Skeletal muscle tissue (tissue), 4 donors: Measurements from ENCODE around the gene MRGPRE. TPM values are rescaled to one million over a fixed set of nuclear protein-coding genes. Genes with fewer than 3 reads are reported as not detected.

Experiments used
- H3K27ac ChIP-seq: one replicate; pipeline ENCODE4 v1.7.0; 2013; ENCODE audit warnings: mild to moderate bottlenecking, low read depth, low read length, inconsistent platforms
- H3K27me3 ChIP-seq, 3 donors: one replicate each; pipeline ENCODE4 v1.7.0; 2013; ENCODE audit warnings: low read length in 3 of 3; ENCODE audit not compliant: control insufficient read depth in 3 of 3, insufficient read depth in 3 of 3
- H3K36me3 ChIP-seq, 3 donors: one replicate each; pipeline ENCODE4 v1.7.0; 2013; ENCODE audit warnings: low read length in 3 of 3; ENCODE audit not compliant: control insufficient read depth in 3 of 3, insufficient read depth in 3 of 3
- H3K4me1 ChIP-seq, 3 donors: one replicate each; pipeline ENCODE4 v1.7.0; 2013; ENCODE audit warnings: low read length in 3 of 3, mild to moderate bottlenecking in 3 of 3; ENCODE audit not compliant: control insufficient read depth in 3 of 3, insufficient read depth in 3 of 3
- H3K4me3 ChIP-seq, 3 donors: one replicate each; pipeline ENCODE4 v1.7.0; 2013; ENCODE audit warnings: low read length in 3 of 3
- H3K9ac ChIP-seq, 3 donors: one replicate each; pipeline ENCODE4 v1.7.0; 2013; ENCODE audit warnings: low read length in 3 of 3, mild to moderate bottlenecking in 3 of 3, moderate library complexity in 2 of 3, low read depth in 1 of 3
- H3K9me3 ChIP-seq, 3 donors: one replicate each; pipeline ENCODE4 v1.7.0; 2013; ENCODE audit warnings: low read length in 3 of 3; ENCODE audit not compliant: control insufficient read depth in 3 of 3
- total RNA-seq: library from RNA; depleted of rRNA; stranded (reverse); fragments of >200 nt; gene quantifications from one replicate; pipeline ENCODE4 v1.2.3, GENCODE V29; 2014
- donor health status: Osteomylitis.

MRGPRE gene
- total RNA-seq, 1 donor from 2014 or later: not detected

DNA sequence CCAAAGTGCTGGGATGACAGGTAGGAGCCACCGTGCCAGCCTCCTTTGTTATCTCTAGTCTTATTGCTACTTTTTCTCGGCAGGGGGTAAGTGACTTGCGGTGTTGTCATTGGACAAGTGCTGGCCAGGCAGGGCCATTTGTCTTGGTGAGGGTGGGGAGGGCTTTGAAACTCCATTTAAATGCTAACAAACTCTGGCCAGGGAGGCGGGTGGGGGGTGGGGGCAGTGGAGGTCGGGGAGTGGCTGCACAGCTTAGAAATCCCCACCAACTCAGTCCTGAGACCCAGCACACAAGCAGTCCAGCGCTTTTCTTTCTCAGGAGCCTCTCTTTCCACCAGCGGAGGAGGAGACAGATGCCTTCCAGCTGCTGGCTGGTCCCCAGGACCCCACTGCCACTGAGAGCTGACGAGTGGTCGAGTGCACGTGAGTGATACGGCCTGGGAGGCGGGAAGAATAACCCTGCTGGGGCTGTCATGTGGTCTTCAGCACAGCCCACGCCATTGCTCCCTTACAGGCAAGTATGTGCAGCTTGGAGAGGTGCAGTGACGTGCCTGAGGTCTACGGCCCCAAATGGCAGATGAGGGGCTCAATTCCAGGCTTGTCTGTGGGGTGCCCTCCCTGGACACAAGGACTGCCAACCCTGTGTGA, 42.9 kb downstream of the MRGPRE start:
- H3K27me3 ChIP-seq: peaks cover 0 to 9% (median 0%) of the 10 kb centered on the region in 3 donors
- no peak overlapping the region for H3K4me3 ChIP-seq
- no peak overlapping the region for H3K27ac ChIP-seq
- H3K4me1 ChIP-seq: no peaks in the 10 kb centered on the region
- no peak overlapping the region for H3K9ac ChIP-seq
- no peaks in the 10 kb centered on the region for H3K36me3 ChIP-seq
- H3K9me3 ChIP-seq: peaks cover 0 to 2% (median 0%) of the 10 kb centered on the region in 3 donors

DNA sequence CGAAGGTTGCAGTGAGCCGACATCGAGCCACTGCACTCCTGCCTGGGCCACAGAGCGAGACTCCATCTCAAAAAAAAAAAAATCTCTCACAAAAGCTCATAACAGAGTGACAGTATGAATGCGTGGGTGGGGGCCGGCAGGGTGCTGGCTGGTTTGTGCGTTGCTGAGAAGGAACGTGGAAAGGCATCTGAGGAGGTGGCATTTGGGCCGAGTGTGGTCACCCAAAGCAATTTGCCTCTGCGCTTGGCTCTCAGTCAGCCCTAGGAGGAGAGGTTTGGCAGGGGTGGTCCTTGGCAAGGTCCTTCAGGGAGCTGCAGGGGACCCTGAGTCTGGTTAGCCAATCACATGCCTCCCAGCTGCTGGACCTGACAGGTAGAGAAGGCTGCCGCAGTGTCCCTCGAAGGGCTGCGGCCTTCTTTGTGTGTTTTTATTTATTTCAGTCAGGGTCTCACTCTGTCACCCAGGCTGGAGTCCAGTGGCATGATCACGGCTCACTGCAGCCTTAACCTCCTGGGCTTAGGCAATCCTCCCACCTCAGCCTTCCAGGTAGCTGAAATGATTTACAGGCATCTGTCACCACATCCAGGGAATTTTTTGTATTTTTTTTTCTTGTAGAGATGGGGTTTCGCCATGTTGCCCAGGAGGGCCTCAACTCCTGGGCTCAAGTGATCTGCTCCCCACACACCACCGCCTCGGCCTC, 43.6 kb downstream of the MRGPRE start:
- Histone ChIP-seq H3K27me3 (peaks cover 0 to 9% (median 0%) of the 10 kb centered on the region in 3 donors), H3K9ac (no peak overlapping the region), H3K27ac (no peak overlapping the region), H3K9me3 (peaks cover 0 to 2% (median 0%) of the 10 kb centered on the region in 3 donors), H3K4me1 (no peaks in the 10 kb centered on the region), H3K36me3 (no peaks in the 10 kb centered on the region), H3K4me3 (no peak overlapping the region)

DNA sequence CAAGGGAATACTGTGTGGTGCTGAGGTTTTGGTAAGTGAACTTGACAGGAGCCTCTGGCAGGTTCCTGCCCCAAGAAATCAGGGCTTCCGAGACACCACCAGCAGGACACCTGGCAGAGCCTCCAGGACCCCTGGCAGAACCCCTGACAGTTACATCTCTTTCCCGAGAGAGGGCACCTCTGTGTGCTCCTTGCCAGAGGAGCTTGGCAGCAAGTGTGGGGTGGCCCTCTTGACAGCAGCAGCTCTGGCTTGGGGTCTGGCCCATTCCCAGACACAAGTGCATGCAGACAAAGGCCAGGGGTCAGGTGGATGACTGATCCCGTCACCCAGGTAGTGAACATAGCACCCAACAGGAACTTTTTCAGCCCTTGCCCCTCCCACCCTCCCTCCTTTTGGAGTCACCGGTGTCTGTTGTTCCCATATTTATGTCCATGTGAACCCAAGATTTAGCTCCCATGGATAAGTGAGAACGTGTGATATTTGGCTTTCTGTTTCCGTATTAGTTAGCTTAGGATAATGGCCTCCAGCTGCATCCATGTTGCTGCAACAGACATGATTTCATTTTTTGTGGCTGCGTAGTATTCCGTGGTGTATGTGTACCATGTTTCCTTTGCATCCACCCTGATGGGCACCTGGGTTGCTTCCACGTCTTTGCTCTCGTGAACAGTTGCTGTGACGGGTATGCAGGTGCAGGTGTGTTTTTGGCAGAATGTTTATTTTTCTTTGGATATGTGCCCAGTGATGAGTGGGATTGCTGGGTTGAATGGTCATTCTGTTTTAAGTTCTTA, 45.9 kb downstream of the MRGPRE start:
- Histone ChIP-seq H3K9ac (no peak overlapping the region), H3K9me3 (peaks cover 0 to 2% (median 0%) of the 10 kb centered on the region in 3 donors), H3K27me3 (no peaks in the 10 kb centered on the region), H3K36me3 (no peaks in the 10 kb centered on the region), H3K4me3 (no peak overlapping the region), H3K4me1 (no peaks in the 10 kb centered on the region), H3K27ac (no peak overlapping the region)

DNA sequence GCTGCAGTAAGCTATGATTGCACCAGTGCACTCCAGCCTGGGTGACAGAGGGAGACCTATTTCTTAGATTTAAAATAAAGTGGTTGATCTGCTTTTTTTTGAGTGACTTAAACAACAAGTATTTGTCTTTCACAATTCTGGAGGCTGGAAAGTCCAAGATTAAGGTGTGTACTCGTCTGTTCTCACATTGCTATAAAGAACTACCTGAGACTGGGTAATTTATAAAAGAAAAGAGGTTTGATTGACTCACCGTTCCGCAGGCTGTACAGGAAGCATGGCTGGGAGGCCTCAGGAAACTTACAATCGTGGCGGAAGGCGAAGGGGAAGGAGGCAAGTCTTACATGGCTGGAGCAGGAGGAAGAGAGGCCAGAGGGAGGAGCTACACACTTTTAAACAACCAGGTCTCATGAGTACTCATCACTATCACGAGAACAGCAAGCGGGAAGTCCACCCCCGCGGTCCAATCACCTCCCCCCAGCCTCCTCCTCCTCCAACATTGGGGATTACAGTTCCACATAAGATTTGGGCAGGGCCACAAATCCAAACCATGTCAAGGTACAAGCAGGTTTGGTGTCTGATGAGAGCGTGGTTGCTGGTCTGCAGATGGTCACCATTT, 47.4 kb downstream of the MRGPRE start:
- Histone ChIP-seq H3K27ac (no peak overlapping the region), H3K4me3 (no peak overlapping the region), H3K9ac (no peak overlapping the region), H3K9me3 (no peaks in the 10 kb centered on the region), H3K4me1 (no peaks in the 10 kb centered on the region), H3K27me3 (no peaks in the 10 kb centered on the region), H3K36me3 (no peaks in the 10 kb centered on the region)

DNA sequence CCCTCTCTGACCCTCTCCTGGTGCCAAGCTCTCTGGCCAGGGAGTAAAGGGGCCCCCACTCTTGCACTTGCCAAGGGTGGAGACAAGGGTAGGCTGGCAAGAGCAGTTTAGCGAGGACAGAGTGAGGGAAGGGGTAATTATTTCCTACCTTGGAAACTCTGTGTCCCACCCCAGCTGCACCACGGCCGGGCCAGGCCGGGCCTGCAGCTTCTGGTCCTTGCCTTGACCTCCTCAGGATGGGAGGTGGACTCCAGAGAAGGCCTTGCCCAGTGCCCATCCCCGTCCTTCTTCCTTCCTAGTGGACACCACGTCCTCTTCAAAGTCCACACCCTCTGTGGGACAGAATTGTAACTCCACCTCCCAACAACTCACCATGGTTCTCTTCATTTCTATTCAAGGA, 48.7 kb downstream of the MRGPRE start:
- H3K27ac ChIP-seq: no peak overlapping the region
- H3K4me3 ChIP-seq: no peak overlapping the region
- H3K9ac ChIP-seq: no peak overlapping the region

DNA sequence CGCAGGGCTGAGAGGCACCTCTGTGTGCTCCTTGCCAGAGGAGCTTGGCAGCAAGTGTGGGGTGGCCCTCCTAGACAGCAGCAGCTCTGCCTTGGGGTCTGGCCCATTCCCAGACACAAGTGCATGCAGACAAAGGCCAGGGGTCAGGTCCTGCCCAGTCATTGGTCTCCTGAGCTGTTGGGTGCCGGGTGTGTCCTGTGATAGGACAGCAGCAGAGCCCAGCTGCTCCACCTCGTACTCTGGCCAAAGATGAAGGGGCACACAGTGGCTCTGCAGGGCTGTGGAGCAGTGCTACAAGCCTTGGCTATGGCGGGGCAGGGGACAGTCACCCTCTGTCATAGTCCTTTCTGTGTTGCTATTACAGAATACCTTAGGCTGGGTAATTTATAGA, 49.8 kb downstream of the MRGPRE start:
- Histone ChIP-seq H3K27ac (no peak overlapping the region), H3K4me1 (no peaks in the 10 kb centered on the region), H3K9ac (no peak overlapping the region), H3K36me3 (no peaks in the 10 kb centered on the region), H3K4me3 (no peak overlapping the region), H3K27me3 (no peaks in the 10 kb centered on the region), H3K9me3 (no peaks in the 10 kb centered on the region)

More for the DNA sequence above, 48.7 kb downstream of the MRGPRE start:
- Histone ChIP-seq H3K36me3 (no peaks in the 10 kb centered on the region), H3K27me3 (no peaks in the 10 kb centered on the region), H3K9me3 (no peaks in the 10 kb centered on the region), H3K4me1 (no peaks in the 10 kb centered on the region)

DNA sequence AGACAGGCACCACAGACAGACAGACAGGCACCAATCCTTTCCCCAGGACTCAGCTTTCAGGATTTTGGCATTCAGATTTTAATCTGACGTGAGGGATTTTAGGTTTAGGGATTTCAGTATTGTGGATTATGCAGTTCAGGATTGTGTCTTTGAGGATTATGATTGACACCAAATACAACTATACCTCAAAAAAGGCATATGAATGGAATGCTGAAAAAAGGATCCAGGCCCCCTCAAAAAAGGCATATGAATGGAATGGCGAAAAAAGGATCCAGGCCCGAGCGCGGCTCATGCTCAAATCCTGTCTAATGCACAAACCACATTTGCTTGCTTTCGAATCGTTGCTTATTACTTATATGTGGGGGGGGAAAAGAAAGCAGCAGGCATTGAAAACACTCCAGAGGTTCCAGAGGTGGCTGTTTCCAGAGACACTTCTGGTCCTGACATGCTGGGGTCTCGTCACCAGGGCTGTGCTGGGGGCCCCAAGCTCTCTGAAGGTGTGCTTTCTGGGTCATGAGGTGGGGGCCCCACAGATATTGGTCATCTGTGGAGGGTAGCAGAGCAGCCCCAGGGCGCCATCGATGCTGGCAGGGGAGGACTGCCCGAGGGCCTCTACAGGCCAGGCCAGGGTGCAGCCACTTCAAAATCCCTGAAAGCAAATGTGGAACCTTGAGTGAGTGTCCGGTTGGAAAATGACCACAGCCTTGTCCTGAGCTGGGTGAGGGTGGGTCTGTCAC, 50.3 kb downstream of the MRGPRE start:
- Histone ChIP-seq H3K36me3 (no peaks in the 10 kb centered on the region), H3K9me3 (no peaks in the 10 kb centered on the region), H3K9ac (no peak overlapping the region), H3K27me3 (no peaks in the 10 kb centered on the region), H3K4me3 (no peak overlapping the region), H3K27ac (no peak overlapping the region), H3K4me1 (no peaks in the 10 kb centered on the region)

DNA sequence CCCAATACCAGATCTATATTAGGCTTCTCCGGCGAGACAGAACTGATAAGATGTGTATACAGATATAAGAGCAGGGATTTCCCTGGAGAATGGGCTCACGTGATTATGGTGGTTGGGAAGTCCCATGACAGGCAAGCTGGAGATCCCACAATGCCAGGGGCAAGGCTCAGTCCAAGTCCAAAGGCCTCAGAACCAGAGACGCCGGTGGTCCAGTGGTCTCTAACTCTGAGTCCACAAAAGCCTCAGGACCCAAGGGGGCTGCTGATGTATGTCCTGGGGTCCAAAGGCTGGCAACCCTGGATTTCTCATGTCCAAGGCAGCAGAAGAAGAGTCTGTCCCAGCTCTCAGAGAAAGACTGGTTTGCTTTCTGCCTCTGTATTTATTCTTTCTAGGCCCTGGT, 51.3 kb downstream of the MRGPRE start:
- Histone ChIP-seq H3K4me1 (no peaks in the 10 kb centered on the region), H3K36me3 (no peaks in the 10 kb centered on the region), H3K27ac (no peak overlapping the region), H3K9ac (no peak overlapping the region), H3K4me3 (no peak overlapping the region), H3K27me3 (no peaks in the 10 kb centered on the region), H3K9me3 (no peaks in the 10 kb centered on the region)

DNA sequence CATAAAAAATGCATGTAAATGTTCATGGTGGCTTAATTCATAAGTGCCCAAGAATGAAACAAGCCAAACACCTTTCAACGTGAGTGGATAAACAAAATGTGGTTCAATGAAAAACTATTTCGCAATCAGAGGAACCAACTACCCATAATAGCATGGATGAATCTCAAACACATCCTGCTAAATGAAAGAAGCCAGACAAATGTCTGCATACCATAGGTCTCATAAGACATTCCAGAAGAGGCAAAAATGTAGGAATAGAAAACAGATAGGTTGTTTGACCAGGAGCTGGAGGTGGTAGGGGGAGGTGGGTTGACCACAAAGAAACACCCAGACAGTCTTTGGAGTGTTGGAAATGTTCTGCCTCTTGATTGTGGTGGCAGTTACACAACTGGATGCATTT, 53.9 kb downstream of the MRGPRE start:
- Histone ChIP-seq H3K36me3 (no peaks in the 10 kb centered on the region), H3K4me1 (no peaks in the 10 kb centered on the region), H3K9ac (no peak overlapping the region), H3K27ac (no peak overlapping the region), H3K4me3 (no peak overlapping the region), H3K9me3 (no peaks in the 10 kb centered on the region), H3K27me3 (no peaks in the 10 kb centered on the region)
